Metanephros (tissue), 1 donor: Measurements from ENCODE around the gene DNMT3B. TPM values are rescaled to one million over a fixed set of nuclear protein-coding genes. Genes with fewer than 3 reads are reported as not detected.

Experiments used
- total RNA-seq: library from RNA; depleted of rRNA; stranded (reverse); fragments of >200 nt; gene quantifications from one replicate; pipeline ENCODE4 v1.2.3, GENCODE V29; 2014

The DNMT3B gene
- total RNA-seq, result 4.7 TPM

GRCh38 chr20:32761831-32762753 is at the start of gene DNMT3B:
Gene DNMT3B (plus strand): TSS chr20:32762385. CDS start chr20:32780324, 17,939 bp downstream.

GRCh38 chr20:32743237-32744112 is 18.7 kb upstream of the DNMT3B start, which contains the start of gene COMMD7:
Gene COMMD7 (minus strand): TSS chr20:32743467. CDS start chr20:32743391, 76 bp downstream.

Other genes starting within 250 kb of the DNMT3B start
- 25.0 TPM for gene NOL4L, start 177.1 kb upstream of the DNMT3B start, total RNA-seq
- gene C20orf203, start 88.4 kb upstream of the DNMT3B start, total RNA-seq, result 0.47 TPM
- gene COMMD7, start 18.9 kb upstream of the DNMT3B start, total RNA-seq, result 19.6 TPM
- gene MAPRE1, start 57.6 kb downstream of the DNMT3B start, total RNA-seq, result 69.2 TPM
- gene EFCAB8, start 96.5 kb downstream of the DNMT3B start, total RNA-seq, result not detected
- gene SUN5, start 242.0 kb downstream of the DNMT3B start, total RNA-seq, result not detected
- gene BPIFB2, start 245.3 kb downstream of the DNMT3B start, total RNA-seq, result not detected